Subcutaneous adipose tissue (tissue), 4 donors: ENCODE measurements around the gene SLC7A11. TPM values are rescaled to one million over a fixed set of nuclear protein-coding genes. Genes with fewer than 3 reads are reported as not detected.

Experiments used
- CTCF ChIP-seq: fragments of 450-650 bp; IDR thresholded peaks from one replicate; pipeline ENCODE4 v1.5.1; 2016; ENCODE audit warnings: low read depth, mild to moderate bottlenecking, control low read depth, antibody characterized with exemption, moderate library complexity
- total RNA-seq, 4 donors: library from RNA; depleted of rRNA; stranded (reverse); fragments of >200 nt; gene quantifications; one replicate each; pipeline ENCODE4 v1.1.0, GENCODE V29; 2016

The SLC7A11 gene
- total RNA-seq, 4 donors from 2014 or later = 0.19 to 0.98 (median 0.54) TPM

DNA sequence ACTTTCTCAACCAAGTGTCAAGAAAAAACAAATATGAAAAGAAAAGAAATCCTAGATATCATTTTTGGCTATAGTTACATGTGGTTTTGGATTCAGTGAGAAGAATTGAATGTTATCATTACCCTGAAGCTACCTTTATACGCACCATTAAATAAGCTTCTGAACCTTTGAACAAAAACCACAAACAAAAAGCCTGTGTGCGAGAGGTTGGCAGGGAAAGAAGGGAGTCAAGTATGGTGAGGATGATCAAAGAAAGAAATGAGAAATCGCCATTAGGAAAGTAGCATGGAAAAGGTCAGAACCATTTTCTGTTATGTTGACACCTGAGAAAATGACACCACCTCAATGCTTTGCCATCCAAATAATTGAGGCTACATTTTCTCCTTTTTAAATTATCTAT, 1.2 kb upstream of the SLC7A11 start:
- TF ChIP-seq CTCF = no peak

GRCh38 chr4:138242834-138243156, 646 bp upstream of the SLC7A11 start:
- TF ChIP-seq CTCF = no peak

- no peak for TF ChIP-seq CTCF
These were observed 671 bp downstream of the SLC7A11 start for GRCh38 chr4:138241281-138242075.

- TF ChIP-seq CTCF = no peak
These were observed 2.7 kb downstream of the SLC7A11 start for GRCh38 chr4:138239491-138239890.

- TF ChIP-seq CTCF = no peak
These were observed 3.4 kb downstream of the SLC7A11 start for GRCh38 chr4:138238521-138239292.

- no peak for TF ChIP-seq CTCF
These were observed 6.1 kb downstream of the SLC7A11 start for GRCh38 chr4:138236037-138236436.

DNA sequence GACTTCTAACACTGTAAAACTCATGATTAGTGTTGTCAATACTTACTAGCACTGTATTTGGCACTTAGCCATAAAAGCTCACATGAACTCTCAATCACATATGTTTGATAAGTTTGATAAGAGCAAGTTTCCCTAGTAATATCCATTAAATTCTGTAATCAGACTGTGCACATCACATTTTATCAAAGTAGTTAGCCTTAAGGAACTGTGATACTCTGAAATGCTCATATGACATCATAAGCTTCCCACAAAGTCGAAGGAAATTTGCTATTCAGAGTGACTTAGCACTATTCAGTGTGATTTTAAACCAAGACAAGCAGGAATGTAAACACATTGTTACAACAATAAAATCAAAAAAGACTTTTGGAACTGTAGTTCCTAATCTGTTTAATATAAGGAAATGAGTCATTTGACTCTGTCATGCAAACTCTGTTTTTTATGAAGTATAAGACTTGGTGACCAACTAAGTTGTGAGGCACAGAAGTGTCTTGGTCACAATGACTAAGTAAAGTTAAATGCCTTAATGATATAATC, 6.7 kb downstream of the SLC7A11 start:
- TF ChIP-seq CTCF = no peak
